Thyroid gland (tissue), 4 donors: ENCODE measurements around the gene RPS15.

Experiments used
- CTCF ChIP-seq, 6 experiments: fragments of 200-600 bp in 3 of 6; fragments of 450-650 bp in 3 of 6; sonication (generic) in 3 of 6; IDR thresholded peaks; one replicate each; pipeline ENCODE4 v1.5.1; 2016 to 2019; ENCODE audit warnings: antibody characterized with exemption in 6 of 6, mild to moderate bottlenecking in 2 of 6, inconsistent platforms in 1 of 6, moderate library complexity in 1 of 6
- POLR2A ChIP-seq, 2 donors: fragments of 450-650 bp; IDR thresholded peaks; one replicate each; pipeline ENCODE4 v1.6.1; 2017; ENCODE audit warnings: antibody characterized with exemption in 2 of 2, mild to moderate bottlenecking in 2 of 2, moderate library complexity in 1 of 2

- no peak for TF ChIP-seq POLR2A (IDR thresholded peaks at IDR 0.05)
- TF ChIP-seq CTCF (IDR thresholded peaks at IDR 0.05): no peak
These were observed 28.8 kb upstream of the RPS15 start for GRCh38 chr19:1409204-1410005.
